Kidney tubule cell (primary cell): ENCODE results near the gene TRIO.

Source experiments
- DNase-seq: peaks from one replicate; pipeline ENCODE4 v3.0.0-alpha.2; 2018; ENCODE audit warnings: low spot score

Gene TRIO

GRCh38 chr5:14168144-14168792 is 25.1 kb downstream of the TRIO start:
- peak; percentile 64 for DNase-seq

DNA sequence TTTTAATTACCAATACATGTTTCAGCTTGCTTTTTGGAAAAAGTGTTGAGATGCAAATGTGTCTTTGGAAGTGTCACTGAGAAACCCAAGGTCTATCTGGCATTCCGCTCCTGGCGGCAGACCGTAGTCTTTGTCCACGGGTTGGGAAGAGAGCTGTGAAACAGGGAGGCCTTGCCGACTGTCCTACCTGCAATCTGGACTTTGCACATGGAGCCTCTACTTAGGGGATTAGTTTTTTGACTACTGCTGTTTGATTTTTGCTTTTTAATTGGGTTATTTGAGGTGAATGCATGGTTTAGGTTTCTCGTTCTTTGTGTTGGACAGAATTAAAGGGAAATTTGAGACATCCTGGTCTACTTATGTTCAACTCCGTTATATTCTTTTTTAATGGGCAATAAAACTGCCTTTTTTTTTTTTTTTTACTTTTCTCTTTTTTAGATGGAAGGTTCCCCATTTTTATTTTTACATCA is 25.7 kb downstream of the TRIO start:
- no peak for DNase-seq

- DNase-seq: no peak
Measured at GRCh38 chr5:14171046-14171445, 27.9 kb downstream of the TRIO start.

DNA sequence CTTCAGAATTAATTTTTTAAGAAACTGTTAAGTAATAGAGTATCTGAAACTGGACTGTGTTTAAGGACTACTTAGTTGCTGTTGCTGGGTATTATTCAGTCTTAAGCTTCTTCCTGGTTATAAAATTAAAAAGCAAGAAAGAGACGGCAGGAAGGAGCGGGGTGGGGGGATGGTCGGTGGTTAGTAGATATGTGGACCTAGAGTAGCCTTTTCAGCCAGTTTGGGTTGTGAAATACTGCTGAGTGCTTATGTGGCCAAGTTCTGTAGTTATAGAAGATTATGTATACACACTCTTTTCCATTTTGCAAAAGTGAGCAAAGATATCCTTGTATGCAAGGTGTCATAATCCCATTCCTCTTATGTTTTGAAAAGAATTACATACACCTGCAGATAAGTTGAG is 28.5 kb downstream of the TRIO start:
- no peak for DNase-seq

GRCh38 chr5:14172149-14172795 is 29.1 kb downstream of the TRIO start:
- DNase-seq: no peak

DNA sequence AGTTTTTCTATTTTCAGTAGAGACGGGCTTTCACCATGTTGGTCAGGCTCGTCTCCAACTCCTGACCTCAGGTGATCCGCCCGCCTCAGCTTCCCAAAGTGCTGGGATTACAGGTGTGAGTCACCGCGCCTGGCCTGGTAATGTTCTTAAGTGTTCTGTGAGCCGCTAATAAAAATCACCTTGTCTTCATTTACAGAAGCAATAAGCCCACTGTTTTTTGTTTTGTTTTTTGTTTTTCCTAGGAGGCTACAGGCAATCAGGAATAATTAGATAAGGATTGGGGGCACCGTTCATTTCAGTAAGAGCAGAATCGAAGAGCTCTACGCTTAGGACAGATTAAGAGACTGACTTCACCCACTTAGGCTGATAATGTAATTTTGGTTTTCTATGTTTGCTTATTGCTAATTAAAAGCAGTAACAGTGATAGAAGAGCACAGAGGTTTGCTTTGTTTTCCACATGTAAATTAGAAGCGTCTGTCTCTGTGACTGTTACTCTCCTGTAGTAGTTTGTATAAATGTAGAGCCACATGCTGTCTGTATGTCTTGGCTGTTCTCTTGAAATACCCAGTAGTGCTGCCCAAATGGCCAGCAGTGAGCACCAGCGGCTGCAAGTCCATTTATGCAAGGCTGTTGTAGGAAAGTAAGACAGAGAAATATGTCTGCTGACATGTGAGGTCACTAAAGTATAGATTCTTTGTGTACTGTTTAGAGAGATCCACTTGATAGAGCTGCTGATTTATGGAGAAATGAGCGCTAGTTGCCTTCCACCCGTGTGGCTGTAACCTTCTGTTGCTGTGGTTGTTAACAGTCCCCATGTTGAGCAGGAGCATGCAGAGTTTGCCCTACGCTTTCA is 30.5 kb downstream of the TRIO start:
- DNase-seq: no peak

- DNase-seq: peak; percentile 66
Measured at GRCh38 chr5:14174230-14174636, 31.1 kb downstream of the TRIO start.

- DNase-seq: no peak
Measured at GRCh38 chr5:14175381-14175780, 32.2 kb downstream of the TRIO start.

GRCh38 chr5:14176888-14177287 is 33.7 kb downstream of the TRIO start:
- no peak for DNase-seq

DNA sequence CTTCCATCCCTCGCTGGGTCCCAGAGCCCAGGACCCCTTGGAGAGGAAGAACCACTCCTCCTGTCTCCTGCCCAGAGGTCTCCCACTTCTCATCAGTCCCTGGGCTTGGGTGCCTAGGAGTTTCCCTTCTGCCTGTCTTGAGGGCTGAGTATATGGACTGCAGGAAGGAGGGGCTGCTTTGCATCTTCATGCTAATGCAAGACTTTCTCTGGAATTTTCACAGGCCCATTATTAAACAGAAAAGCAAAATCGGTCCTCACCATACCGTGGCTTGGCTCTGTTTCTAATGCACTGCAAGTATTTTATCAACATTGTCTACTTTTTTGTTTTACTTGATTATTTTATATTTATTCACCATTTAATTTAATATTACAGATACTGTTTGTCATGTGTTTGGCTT is 34.5 kb downstream of the TRIO start:
- DNase-seq: no peak

DNA sequence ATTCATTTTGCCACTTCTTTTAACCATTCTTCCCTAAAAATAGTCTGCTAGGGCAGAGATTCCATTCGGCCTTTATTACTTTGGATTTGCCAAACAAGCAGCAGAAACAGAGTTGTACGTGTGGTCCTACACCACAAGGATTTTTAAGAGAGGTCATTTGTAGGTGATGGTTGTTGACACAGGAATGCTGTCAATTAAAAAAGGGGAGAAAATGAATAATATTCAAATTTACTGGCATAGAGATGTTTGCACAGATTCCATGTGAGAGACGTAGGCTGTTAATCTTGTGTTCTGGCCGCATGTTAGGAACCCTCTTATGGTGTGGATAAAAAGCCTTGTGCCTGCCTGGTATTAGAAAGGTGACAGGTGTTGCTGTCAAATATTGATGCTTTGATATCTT is 34.9 kb downstream of the TRIO start:
- DNase-seq: no peak

DNA sequence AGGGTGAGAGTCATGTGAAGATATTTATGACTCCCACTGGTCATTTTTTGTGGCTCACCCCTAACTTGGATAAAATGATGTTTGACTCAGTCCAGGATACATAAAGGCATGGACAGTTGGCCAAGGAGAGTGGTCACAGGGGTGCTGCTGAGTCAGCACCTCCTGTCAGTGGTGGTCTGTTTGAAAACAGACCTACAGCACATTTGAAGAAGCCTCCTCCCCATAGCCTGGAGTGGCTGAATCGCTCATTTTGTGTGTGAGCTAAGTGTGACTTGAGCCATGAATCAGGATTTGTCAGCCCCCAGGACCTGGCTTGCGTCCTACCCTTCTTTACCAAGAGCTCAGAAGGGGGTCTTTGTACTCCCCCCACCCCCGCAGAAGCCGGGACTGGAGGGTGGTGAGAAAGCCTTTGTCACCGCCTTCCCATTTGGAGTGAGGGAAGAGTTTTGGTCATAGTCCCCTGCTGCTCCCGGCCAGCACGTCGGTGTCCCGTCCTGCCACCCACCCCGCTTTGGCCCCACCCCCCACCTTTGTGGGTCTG is 35.6 kb downstream of the TRIO start:
- peak; percentile 93 for DNase-seq

- peak; percentile 81 for DNase-seq
Measured at GRCh38 chr5:14179446-14179845, 36.3 kb downstream of the TRIO start.

DNA sequence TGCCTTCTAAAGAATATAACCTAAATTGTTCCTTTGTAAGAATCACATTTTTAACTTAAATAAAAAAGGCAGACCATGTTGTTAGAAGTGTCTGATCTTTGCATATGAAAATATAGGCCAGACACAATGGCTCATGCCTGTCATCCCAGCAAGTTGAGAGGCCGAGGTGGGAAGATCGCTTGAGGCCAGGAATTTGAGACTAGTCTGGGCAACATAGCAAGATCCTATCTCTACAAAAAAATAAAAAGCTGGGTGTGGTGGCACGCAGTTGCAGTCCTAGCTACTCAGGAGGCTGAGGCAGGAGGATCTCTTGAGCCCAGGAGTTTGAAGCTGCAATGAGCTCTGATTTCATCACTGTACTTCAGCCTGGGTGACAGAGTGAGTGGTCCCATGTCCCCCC is 37.3 kb downstream of the TRIO start:
- no peak for DNase-seq

DNA sequence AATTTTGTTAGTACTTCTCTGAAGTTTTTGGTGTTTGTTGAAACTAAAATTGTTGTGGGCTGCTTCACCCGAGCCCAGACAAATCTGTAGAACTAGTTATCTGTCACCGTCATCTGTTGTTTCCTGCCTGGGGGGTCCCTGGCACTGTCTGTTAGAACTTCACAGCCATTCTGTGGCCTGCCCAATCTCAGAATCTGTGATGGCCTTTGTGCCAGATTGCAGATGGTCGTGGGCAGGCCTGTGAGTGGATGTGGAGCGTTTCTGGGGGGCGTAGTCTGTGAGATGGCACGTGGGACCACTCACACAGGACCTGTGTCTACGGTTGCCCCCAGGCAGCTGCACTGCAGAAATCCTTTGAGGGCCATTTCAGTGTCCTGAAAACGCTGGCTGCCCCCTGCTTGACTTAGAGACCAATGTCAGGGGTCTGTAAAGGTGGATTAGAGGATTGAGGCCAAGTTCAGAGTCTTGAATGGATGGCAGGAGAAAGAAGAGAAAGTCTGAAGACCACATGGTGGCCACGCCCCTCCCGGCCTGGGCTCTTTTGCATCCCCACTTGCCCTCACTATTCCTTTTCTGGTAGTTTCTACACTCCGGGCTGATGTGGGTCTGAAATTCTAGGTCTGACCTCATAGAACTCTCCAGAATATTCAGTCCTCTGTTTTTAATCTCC is 38.3 kb downstream of the TRIO start:
- no peak for DNase-seq

GRCh38 chr5:14182761-14183160 is 39.6 kb downstream of the TRIO start:
- DNase-seq: no peak

DNA sequence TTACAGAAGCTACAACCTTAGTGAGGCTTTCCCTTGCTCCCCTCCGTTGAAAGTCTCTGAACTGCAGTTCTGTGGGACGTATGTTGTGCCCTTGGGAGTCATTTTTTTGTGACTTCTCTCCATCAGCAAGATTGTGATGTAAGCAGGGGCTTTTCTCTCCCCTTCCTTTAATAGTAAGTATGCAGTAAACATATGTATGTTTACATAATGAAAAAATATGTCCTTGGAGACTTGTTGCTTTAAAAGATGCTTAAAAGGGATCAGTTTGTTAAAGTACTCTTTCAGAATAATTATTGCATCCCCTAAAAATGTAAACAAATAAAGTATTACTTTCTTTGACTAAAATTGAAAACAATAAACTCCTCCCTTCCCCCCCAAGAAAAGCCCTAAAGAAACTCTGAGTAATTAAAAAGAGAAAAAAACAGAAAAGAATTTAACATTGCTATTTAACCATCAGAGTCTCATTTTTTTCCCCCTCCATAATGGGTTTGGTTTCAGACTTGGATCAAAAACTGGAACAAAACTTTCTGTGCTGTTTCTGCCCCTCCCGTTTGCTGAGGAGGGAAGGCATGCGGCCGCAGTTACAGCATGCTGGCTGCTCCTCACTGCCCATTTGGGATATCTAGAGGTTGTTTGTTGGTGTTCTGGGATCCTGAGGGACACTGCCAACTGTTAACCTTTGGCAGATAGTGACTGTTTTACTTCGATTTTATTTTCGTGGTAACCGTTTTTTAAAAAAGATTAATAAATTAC is 40.2 kb downstream of the TRIO start:
- DNase-seq: no peak

- no peak for DNase-seq
Measured at GRCh38 chr5:14184082-14184481, 40.9 kb downstream of the TRIO start.

- DNase-seq: no peak
Measured at GRCh38 chr5:14184725-14185124, 41.6 kb downstream of the TRIO start.

DNA sequence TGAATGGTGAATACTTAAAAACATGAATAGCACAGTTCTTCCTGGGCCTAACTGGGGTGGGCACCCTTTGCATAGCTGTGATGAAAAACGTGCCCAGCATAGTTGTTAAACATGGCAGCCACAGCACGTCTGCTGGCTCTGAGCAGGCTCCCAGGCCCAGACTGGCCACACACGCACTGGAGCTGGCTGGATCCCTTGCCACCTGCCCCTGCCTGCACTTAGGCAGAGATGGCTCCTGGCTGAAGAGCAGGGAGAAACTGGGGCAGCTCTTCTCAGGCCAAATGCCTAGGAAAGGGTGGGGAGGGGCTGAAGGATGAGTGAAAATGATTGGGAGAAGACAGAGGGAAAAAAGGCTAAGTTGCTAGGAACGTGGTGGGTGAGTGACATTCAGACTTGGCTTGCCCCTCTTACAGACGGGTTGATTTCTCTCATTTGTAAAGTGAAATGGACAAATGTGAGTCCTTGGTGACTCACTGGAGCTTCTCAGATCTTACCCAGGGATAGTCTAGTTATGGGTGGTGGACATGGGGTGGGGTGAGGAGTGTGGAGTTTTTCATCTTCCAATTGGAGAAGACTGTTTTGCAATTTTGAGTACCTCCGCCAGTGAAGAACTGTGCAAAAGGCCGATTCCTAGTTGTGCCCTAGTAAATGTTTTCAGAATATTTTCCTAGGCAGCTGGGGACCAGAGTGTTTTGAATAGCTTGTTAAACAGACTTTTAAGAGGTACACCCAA is 42.4 kb downstream of the TRIO start:
- peak; percentile 69 for DNase-seq
